ENCODE measurements around the gene CDCP1. TPM values are rescaled to one million over a fixed set of nuclear protein-coding genes. Genes with fewer than 3 reads are reported as not detected.

Gene CDCP1
- total and polyA plus RNA-seq, 8 donors = 0.30 to 31.4 (median 0.57) TPM

- DNase-seq = no peak
- no peak for TF ChIP-seq CTCF (IDR thresholded peaks at IDR 0.05)
- no peaks in the 10 kb centered on the region for H3K9me3 ChIP-seq
- intact Hi-C loops (cut with DNase I) = no loop called here
- H3K4me1 ChIP-seq = peaks cover 0 to 39% of the 10 kb centered on the region in 2 donors
- H3K27ac ChIP-seq = no peak overlapping the region
- H3K27me3 ChIP-seq = no peaks in the 10 kb centered on the region
- no peaks in the 10 kb centered on the region for H3K36me3 ChIP-seq
- H3K4me3 ChIP-seq = no peak overlapping the region
- no peak for ATAC-seq
These were observed 78.7 kb downstream of the CDCP1 start for GRCh38 chr3:45067486-45067885.

- Histone ChIP-seq H3K4me3 (no peak overlapping the region), H3K27me3 (no peaks in the 10 kb centered on the region), H3K4me1 (peaks cover 0 to 51% of the 10 kb centered on the region in 2 donors), H3K27ac (peak overlapping the region in 1 of 2 donors; percentile 94), H3K9me3 (no peaks in the 10 kb centered on the region), H3K36me3 (no peaks in the 10 kb centered on the region)
- intact Hi-C loops (cut with DNase I) = no loop called here
- no peak for TF ChIP-seq CTCF (IDR thresholded peaks at IDR 0.05)
- DNase-seq (no peak), ATAC-seq (no peak)
These were observed 79.9 kb downstream of the CDCP1 start for GRCh38 chr3:45066109-45066801.

GRCh38 chr3:45065373-45065720 is 80.8 kb downstream of the CDCP1 start:
- peak overlapping the region; percentile 29 to 94 for H3K27ac ChIP-seq
- intact Hi-C loops (cut with DNase I) = no loop called here
- no peaks in the 10 kb centered on the region for H3K9me3 ChIP-seq
- no peak overlapping the region for H3K4me3 ChIP-seq
- no peaks in the 10 kb centered on the region for H3K36me3 ChIP-seq
- ATAC-seq (no peak), DNase-seq (no peak)
- TF ChIP-seq CTCF (IDR thresholded peaks at IDR 0.05) = no peak
- no peaks in the 10 kb centered on the region for H3K27me3 ChIP-seq
- H3K4me1 ChIP-seq = peaks cover 0 to 56% of the 10 kb centered on the region in 2 donors

GRCh38 chr3:45064512-45065372 is 81.4 kb downstream of the CDCP1 start:
- H3K27me3 ChIP-seq = no peaks in the 10 kb centered on the region
- H3K36me3 ChIP-seq = no peaks in the 10 kb centered on the region
- DNase-seq (peak in 2 of 4 donors; percentile 46 to 77), ATAC-seq (peak; percentile 75)
- H3K27ac ChIP-seq = peak overlapping the region; percentile 29 to 94
- peaks cover 0 to 56% of the 10 kb centered on the region in 2 donors for H3K4me1 ChIP-seq
- H3K4me3 ChIP-seq = no peak overlapping the region
- intact Hi-C loops (cut with DNase I) = no loop called here
- no peaks in the 10 kb centered on the region for H3K9me3 ChIP-seq
- peak in 1 of 2 donors; percentile 19 for TF ChIP-seq CTCF (IDR thresholded peaks at IDR 0.05)

GRCh38 chr3:45062697-45063070 is 83.5 kb downstream of the CDCP1 start:
- intact Hi-C loops (cut with DNase I) = no loop called here
- ATAC-seq (no peak), DNase-seq (no peak)
- Histone ChIP-seq H3K27ac (peak overlapping the region; percentile 55 to 94), H3K4me1 (peaks cover 0 to 73% of the 10 kb centered on the region in 2 donors), H3K9me3 (no peaks in the 10 kb centered on the region), H3K4me3 (no peak overlapping the region), H3K36me3 (no peaks in the 10 kb centered on the region), H3K27me3 (no peaks in the 10 kb centered on the region)
- TF ChIP-seq CTCF (IDR thresholded peaks at IDR 0.05) = no peak
